Bronchial epithelial cell (primary cell): ENCODE measurements around the gene ADAMTS8. TPM values are rescaled to one million over a fixed set of nuclear protein-coding genes. Genes with fewer than 3 reads are reported as not detected.
A peak's percentile ranks its signal among the peaks of the same experiment; 100 is the strongest.

Experiments used
- DNase-seq: peaks from one replicate; pipeline ENCODE4 v3.0.0-alpha.2; 2010; ENCODE audit warnings: low read depth
- FAIRE-seq: peaks from 2 replicates; lab custom pipeline; 2011; peaks lifted over from hg19 to GRCh38; lab: Jason Lieb, UNC
- H3K27me3 ChIP-seq: 2 replicates; pipeline ENCODE4 v1.5.1; 2011; ENCODE audit warnings: low read length; ENCODE audit not compliant: control insufficient read depth, insufficient read depth
- H3K36me3 ChIP-seq: 2 replicates; pipeline ENCODE4 v1.5.1; 2011; ENCODE audit warnings: low read length; ENCODE audit not compliant: control insufficient read depth, insufficient read depth
- H3K4me3 ChIP-seq: 2 replicates; pipeline ENCODE4 v1.5.1; 2011; ENCODE audit warnings: mild to moderate bottlenecking, low read depth, low read length, control low read depth
- total RNA-seq: library from RNA; depleted of rRNA; stranded (reverse); fragments of >200 nt; gene quantifications from 2 replicates; pipeline ENCODE4 v1.2.1, GENCODE V29; 2014
- TF ChIP-seq, protein P1 (sequence below): IDR thresholded peaks from 2 replicates; pipeline ENCODE4 v1.5.1; 2011; ENCODE audit warnings: mild to moderate bottlenecking, moderate library complexity, low read length, control low read depth, inconsistent platforms; ENCODE audit not compliant: insufficient read depth, severe bottlenecking

Gene ADAMTS8
- total RNA-seq, 1 donor from 2014 or later, result not detected

DNA sequence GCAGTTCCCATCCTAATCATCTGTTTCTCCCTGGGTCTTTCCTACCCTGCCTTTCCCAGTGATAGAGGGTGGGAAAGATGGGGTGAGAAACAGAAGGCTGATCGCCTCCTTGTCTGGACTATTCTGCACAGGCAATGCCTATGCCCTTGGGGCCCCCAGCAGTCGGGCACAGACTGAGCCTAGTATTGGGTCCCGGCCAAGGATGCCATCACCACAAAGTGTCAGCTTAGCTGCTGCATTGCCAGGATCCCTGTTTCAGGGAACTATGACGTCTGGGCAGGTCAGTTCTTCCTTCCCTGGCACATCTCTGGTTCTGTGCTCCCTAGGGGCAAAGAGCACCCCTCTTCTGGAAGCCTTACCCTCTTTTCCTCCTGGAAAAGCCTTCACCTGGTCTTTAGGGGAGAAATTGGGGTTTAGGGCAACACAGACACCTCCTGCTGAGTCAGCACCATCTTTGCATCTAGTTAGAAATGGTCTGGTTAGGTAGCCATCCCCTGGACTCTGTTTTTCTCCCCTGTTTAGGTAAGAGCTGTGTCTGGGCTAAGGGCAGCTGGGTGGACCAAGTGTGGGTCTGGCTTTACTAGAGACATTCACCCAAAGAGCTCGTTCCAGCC, 2.1 kb downstream of the ADAMTS8 start:
- no peak overlapping the region for H3K4me3 ChIP-seq
- TF ChIP-seq, protein P1, sequence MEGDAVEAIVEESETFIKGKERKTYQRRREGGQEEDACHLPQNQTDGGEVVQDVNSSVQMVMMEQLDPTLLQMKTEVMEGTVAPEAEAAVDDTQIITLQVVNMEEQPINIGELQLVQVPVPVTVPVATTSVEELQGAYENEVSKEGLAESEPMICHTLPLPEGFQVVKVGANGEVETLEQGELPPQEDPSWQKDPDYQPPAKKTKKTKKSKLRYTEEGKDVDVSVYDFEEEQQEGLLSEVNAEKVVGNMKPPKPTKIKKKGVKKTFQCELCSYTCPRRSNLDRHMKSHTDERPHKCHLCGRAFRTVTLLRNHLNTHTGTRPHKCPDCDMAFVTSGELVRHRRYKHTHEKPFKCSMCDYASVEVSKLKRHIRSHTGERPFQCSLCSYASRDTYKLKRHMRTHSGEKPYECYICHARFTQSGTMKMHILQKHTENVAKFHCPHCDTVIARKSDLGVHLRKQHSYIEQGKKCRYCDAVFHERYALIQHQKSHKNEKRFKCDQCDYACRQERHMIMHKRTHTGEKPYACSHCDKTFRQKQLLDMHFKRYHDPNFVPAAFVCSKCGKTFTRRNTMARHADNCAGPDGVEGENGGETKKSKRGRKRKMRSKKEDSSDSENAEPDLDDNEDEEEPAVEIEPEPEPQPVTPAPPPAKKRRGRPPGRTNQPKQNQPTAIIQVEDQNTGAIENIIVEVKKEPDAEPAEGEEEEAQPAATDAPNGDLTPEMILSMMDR, result no peak
- no peak for FAIRE-seq

DNA sequence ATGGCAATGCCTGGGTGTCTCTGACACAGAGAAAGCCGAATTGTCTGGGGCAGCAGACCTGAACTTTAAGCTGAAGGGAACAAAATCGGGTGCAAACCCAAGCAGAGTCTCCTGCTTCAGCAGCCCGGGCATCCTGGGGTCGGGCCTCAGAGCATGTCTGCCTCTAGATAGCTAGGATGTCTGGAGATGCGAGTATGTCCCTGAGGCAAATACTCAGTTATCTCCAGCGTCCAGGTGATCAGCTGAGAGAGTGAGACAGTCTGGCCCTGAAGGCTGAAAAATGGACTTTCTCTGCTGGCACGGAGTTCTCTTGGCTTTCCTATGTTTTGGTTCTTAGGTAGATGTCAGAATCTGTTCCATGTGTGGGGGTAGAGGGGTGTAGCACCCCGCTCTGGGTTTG, 3.3 kb downstream of the ADAMTS8 start:
- DNase-seq, result no peak
- no peaks in the 10 kb centered on the region for H3K36me3 ChIP-seq
- no peak overlapping the region for H3K4me3 ChIP-seq
- peaks cover 33% of the 10 kb centered on the region for H3K27me3 ChIP-seq
- FAIRE-seq, result peak; percentile 64
- TF ChIP-seq, protein P1, result no peak

More for the DNA sequence above, 2.1 kb downstream of the ADAMTS8 start:
- Histone ChIP-seq H3K27me3 (peaks cover 33% of the 10 kb centered on the region), H3K36me3 (no peaks in the 10 kb centered on the region)
- no peak for DNase-seq

DNA sequence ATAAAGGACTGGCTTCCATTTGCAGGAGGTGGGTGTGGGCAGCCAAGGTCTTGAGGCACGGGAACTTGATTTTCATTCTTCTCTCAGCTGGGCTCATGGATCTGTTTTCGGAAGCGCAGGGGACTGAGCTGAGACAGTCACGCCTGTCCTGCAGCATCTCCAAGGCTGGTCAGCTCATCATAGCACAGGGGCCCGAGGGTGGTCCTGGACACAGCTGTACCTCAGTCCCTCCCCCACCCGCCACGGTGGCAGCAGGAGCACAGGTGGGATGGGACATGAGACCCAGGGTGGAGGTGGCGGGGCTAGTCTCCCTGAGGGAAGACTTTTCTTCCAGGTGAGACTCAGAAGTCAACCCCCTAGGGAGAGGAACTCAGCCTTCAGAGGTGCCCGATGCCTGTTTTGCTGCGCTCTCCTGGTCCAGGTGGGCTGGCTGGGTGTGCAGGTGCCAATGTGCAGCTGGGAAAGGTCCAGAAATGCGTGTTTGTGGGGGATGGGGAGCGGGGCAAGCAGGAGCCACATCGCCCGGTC, 3.7 kb downstream of the ADAMTS8 start:
- DNase-seq (no peak), FAIRE-seq (no peak)
- Histone ChIP-seq H3K27me3 (peaks cover 31% of the 10 kb centered on the region), H3K4me3 (no peak overlapping the region), H3K36me3 (no peaks in the 10 kb centered on the region)
- TF ChIP-seq, protein P1, result no peak

DNA sequence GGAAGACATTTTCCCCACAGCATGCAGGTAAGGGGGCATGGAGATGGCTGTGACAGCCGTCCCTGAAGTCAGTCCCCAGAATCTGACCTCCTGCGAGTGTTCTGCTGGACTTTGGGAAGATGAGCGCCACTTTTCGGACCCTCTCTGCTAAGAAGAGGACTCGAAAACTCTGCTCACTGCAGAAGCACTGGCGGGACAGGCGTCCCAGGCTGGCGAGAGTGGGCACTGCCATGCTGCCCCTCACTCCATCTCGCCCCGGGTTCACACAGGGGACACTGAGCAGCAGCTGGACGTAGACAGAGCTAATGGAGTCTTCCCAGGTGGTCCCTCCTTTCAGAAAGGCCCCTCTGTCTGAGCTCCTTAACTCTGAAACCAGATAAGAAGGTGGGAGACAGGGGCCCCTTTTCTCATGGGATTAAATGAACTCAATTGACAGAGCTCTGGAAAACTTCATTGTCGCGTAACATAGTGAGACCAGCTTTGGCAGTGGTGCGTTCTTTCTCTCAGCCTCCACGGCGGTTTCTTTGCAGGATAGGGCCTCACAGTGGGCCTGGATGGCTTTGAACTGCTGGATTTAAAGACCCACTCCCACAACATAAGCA, 4.8 kb downstream of the ADAMTS8 start:
- no peak for DNase-seq
- no peaks in the 10 kb centered on the region for H3K36me3 ChIP-seq
- no peak overlapping the region for H3K4me3 ChIP-seq
- FAIRE-seq, result no peak
- peaks cover 25% of the 10 kb centered on the region for H3K27me3 ChIP-seq
- TF ChIP-seq, protein P1, result no peak

DNA sequence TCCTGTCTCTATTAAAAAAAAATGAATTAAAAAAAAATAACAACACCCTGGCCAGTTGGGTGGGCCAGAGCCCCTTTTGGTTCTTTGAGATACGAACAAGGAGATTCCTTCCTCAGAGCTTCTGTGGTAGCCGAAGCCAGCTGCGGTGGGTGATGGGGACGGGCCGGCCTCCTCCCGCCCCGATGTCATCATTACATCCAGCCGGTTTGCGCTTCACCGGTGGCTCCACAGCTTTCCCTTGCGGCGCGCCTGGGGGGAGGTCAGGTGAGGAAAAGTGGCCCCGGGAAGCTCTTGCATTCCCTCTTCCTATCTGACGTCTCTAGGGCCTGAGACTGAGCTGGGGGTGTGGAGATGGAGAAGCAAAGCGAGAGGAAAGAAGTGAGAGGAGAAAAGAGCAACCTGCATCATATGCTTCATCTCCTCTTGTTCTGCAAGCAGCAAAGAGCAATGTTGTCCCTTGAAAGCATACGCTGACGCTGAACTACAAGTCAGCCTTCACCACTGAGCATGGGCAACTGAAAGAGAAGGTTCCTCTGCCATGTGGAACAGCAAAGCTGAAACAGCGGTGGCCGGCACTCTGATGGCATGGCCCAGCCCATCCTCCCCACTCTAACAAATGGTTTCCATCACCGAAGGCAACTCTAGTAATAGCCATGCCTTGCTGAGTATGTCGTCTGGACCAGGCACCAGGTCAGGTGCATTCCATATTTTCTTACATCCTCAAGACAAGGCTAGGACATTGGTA, 6.0 kb downstream of the ADAMTS8 start:
- TF ChIP-seq, protein P1, result no peak
- Histone ChIP-seq H3K4me3 (no peak overlapping the region), H3K27me3 (peaks cover 19% of the 10 kb centered on the region), H3K36me3 (no peaks in the 10 kb centered on the region)
- FAIRE-seq, result no peak
- no peak for DNase-seq
